Naive thymus-derived CD8-positive, alpha-beta T cell (primary cell): Measurements from ENCODE around the gene ATP1A4. TPM values are rescaled to one million over a fixed set of nuclear protein-coding genes. Genes with fewer than 3 reads are reported as not detected.

Experiments used
- ATAC-seq, 2 donors: fragments of 150-1000 bp; cut with Tn5 transposase in 1 of 2; sonication (Bioruptor Pico), chemical (Tn5 transposase) in 1 of 2; 1 replicate in 1 of 2; 2 replicates in 1 of 2; pipeline ENCODE4 v1.10.0; 2021; ENCODE audit warnings: mild to moderate bottlenecking in 2 of 2, moderate library complexity in 2 of 2
- POLR2A ChIA-PET: fragments of 350-600 bp; sonication (Branson Sonifier 250); formaldehyde crosslinking; loops from one replicate; lab custom pipeline; 2021; ENCODE audit warnings: antibody characterized with exemption; lab: Charles Lee
- DNase-seq, 10 donors: peaks; one replicate each; pipeline versions ENCODE4 v3.0.0 to v3.0.0-alpha.2; 2020 to 2022
- H3K27ac Mint-ChIP-seq, 10 donors: one replicate each; pipeline ENCODE4 v1.8.0; 2020 to 2022; ENCODE audit warnings: mild to moderate bottlenecking in 10 of 10, mixed read lengths in 10 of 10, moderate library complexity in 4 of 10, inconsistent platforms in 1 of 10
- H3K27me3 Mint-ChIP-seq, 5 donors: one replicate each; pipeline ENCODE4 v1.8.0; 2021 to 2022; ENCODE audit warnings: mixed read lengths in 5 of 5
- H3K36me3 Mint-ChIP-seq, 3 donors: one replicate each; pipeline ENCODE4 v1.8.0; 2020 to 2022; ENCODE audit warnings: mixed read lengths in 3 of 3, mild to moderate bottlenecking in 2 of 3, inconsistent platforms in 1 of 3
- H3K4me1 Mint-ChIP-seq, 4 donors: one replicate each; pipeline ENCODE4 v1.8.0; 2021 to 2022; ENCODE audit warnings: mixed read lengths in 4 of 4
- H3K4me3 Mint-ChIP-seq, 10 donors: one replicate each; pipeline ENCODE4 v1.8.0; 2020 to 2022; ENCODE audit warnings: mild to moderate bottlenecking in 10 of 10, mixed read lengths in 10 of 10, moderate library complexity in 6 of 10, inconsistent platforms in 1 of 10
- H3K9me3 Mint-ChIP-seq, 9 donors: one replicate each; pipeline ENCODE4 v1.8.0; 2020 to 2022; ENCODE audit warnings: mixed read lengths in 9 of 9, mild to moderate bottlenecking in 3 of 9, inconsistent platforms in 1 of 9, moderate library complexity in 1 of 9
- polyA plus RNA-seq, 3 donors: library from polyadenylated mRNA; unstranded; fragments of 300-500 nt; fragmentation: Illumina TruSeq; gene quantifications; one replicate each; pipeline ENCODE4 v1.2.3, GENCODE V29; 2021
- total RNA-seq, 8 experiments: library from RNA in 2 of 8; stranded (reverse) in 2 of 8; gene quantifications; one replicate each; pipeline ENCODE4 v1.2.3 and lab custom pipeline; 2021 to 2026

Gene ATP1A4
- total and polyA plus RNA-seq, 5 experiments from 2014 or later = not detected

- Mint-ChIP-seq H3K9me3 (no peaks in the 10 kb centered on the region), H3K4me3 (peak overlapping the region in 2 of 10 donors; percentile 4 to 23), H3K36me3 (no peaks in the 10 kb centered on the region), H3K27ac (peak overlapping the region in 3 of 10 donors; percentile 47 to 64 (median 60)), H3K27me3 (peaks cover 4 to 14% (median 13%) of the 10 kb centered on the region in 5 donors), H3K4me1 (peaks cover 8 to 20% (median 11%) of the 10 kb centered on the region in 4 donors)
- no peak for DNase-seq
- ATAC-seq = peak in 1 of 2 donors; percentile 30
- POLR2A ChIA-PET = no interaction called here
Observed at GRCh38 chr1:160169553-160170399, 18.4 kb downstream of the ATP1A4 start.

GRCh38 chr1:160171354-160171753 is 20.0 kb downstream of the ATP1A4 start:
- Mint-ChIP-seq H3K27ac (no peak overlapping the region), H3K4me1 (peaks cover 8 to 18% (median 11%) of the 10 kb centered on the region in 4 donors), H3K36me3 (no peaks in the 10 kb centered on the region), H3K27me3 (peaks cover 3 to 9% (median 7%) of the 10 kb centered on the region in 5 donors), H3K4me3 (no peak overlapping the region), H3K9me3 (no peaks in the 10 kb centered on the region)
- POLR2A ChIA-PET = no interaction called here
- DNase-seq (no peak), ATAC-seq (no peak)

- no peaks in the 10 kb centered on the region for H3K9me3 Mint-ChIP-seq
- POLR2A ChIA-PET = no interaction called here
- H3K27ac Mint-ChIP-seq = no peak overlapping the region
- H3K27me3 Mint-ChIP-seq = peaks cover 0 to 8% (median 4%) of the 10 kb centered on the region in 5 donors
- H3K4me1 Mint-ChIP-seq = peaks cover 8 to 15% (median 11%) of the 10 kb centered on the region in 4 donors
- DNase-seq = no peak
- ATAC-seq = no peak
- H3K4me3 Mint-ChIP-seq = no peak overlapping the region
- no peaks in the 10 kb centered on the region for H3K36me3 Mint-ChIP-seq
Observed at GRCh38 chr1:160171980-160172379, 20.6 kb downstream of the ATP1A4 start.

GRCh38 chr1:160177231-160177630 is 25.8 kb downstream of the ATP1A4 start:
- Mint-ChIP-seq H3K9me3 (no peaks in the 10 kb centered on the region), H3K4me3 (no peak overlapping the region), H3K36me3 (no peaks in the 10 kb centered on the region), H3K27me3 (peaks cover 2 to 10% (median 6%) of the 10 kb centered on the region in 5 donors), H3K27ac (peak overlapping the region in 1 of 10 donors; percentile 27), H3K4me1 (peaks cover 0 to 2% (median 0%) of the 10 kb centered on the region in 4 donors)
- POLR2A ChIA-PET = no interaction called here
- DNase-seq (no peak), ATAC-seq (no peak)

GRCh38 chr1:160177667-160178066 is 26.3 kb downstream of the ATP1A4 start:
- H3K27ac Mint-ChIP-seq = peak overlapping the region in 2 of 10 donors; percentile 27 to 31
- H3K27me3 Mint-ChIP-seq = peaks cover 1 to 10% (median 6%) of the 10 kb centered on the region in 5 donors
- H3K4me1 Mint-ChIP-seq = peaks cover 0 to 2% (median 0%) of the 10 kb centered on the region in 4 donors
- ATAC-seq (no peak), DNase-seq (no peak)
- no peak overlapping the region for H3K4me3 Mint-ChIP-seq
- H3K36me3 Mint-ChIP-seq = no peaks in the 10 kb centered on the region
- POLR2A ChIA-PET = no interaction called here
- H3K9me3 Mint-ChIP-seq = no peaks in the 10 kb centered on the region

GRCh38 chr1:160178731-160179130 is 27.3 kb downstream of the ATP1A4 start:
- Mint-ChIP-seq H3K4me1 (peaks cover 0 to 2% (median 0%) of the 10 kb centered on the region in 4 donors), H3K9me3 (no peaks in the 10 kb centered on the region), H3K4me3 (no peak overlapping the region), H3K36me3 (no peaks in the 10 kb centered on the region), H3K27ac (no peak overlapping the region), H3K27me3 (peaks cover 0 to 10% (median 6%) of the 10 kb centered on the region in 5 donors)
- POLR2A ChIA-PET = no interaction called here
- DNase-seq (no peak), ATAC-seq (no peak)

GRCh38 chr1:160179336-160179735 is 27.9 kb downstream of the ATP1A4 start:
- POLR2A ChIA-PET = no interaction called here
- no peak for ATAC-seq
- no peak overlapping the region for H3K27ac Mint-ChIP-seq
- H3K4me3 Mint-ChIP-seq = no peak overlapping the region
- no peak for DNase-seq
- peaks cover 0 to 10% (median 6%) of the 10 kb centered on the region in 5 donors for H3K27me3 Mint-ChIP-seq
- H3K4me1 Mint-ChIP-seq = peaks cover 0 to 2% (median 0%) of the 10 kb centered on the region in 4 donors
- no peaks in the 10 kb centered on the region for H3K36me3 Mint-ChIP-seq
- H3K9me3 Mint-ChIP-seq = no peaks in the 10 kb centered on the region

- Mint-ChIP-seq H3K27ac (no peak overlapping the region), H3K4me3 (no peak overlapping the region)
- POLR2A ChIA-PET = interaction anchor here (0.6 kb wide), 1 partner anchor 207 kb away, joined by 8 read pairs; no protein-coding TSS in a partner anchor
Observed at GRCh38 chr1:160186246-160186645, 34.8 kb downstream of the ATP1A4 start.

GRCh38 chr1:160186729-160187128 is 35.3 kb downstream of the ATP1A4 start:
- Mint-ChIP-seq H3K4me3 (no peak overlapping the region), H3K27me3 (peaks cover 0 to 9% (median 6%) of the 10 kb centered on the region in 5 donors), H3K9me3 (no peaks in the 10 kb centered on the region), H3K36me3 (no peaks in the 10 kb centered on the region), H3K4me1 (no peaks in the 10 kb centered on the region), H3K27ac (no peak overlapping the region)
- DNase-seq (no peak), ATAC-seq (no peak)
- POLR2A ChIA-PET = interaction anchor here (0.6 kb wide), 1 partner anchor 207 kb away, joined by 8 read pairs; no protein-coding TSS in a partner anchor

More at GRCh38 chr1:160186246-160186645, 34.8 kb downstream of the ATP1A4 start:
- Mint-ChIP-seq H3K27me3 (peaks cover 0 to 9% (median 6%) of the 10 kb centered on the region in 5 donors), H3K9me3 (no peaks in the 10 kb centered on the region), H3K4me1 (no peaks in the 10 kb centered on the region), H3K36me3 (no peaks in the 10 kb centered on the region)
- no peak for ATAC-seq
- no peak for DNase-seq

GRCh38 chr1:160187407-160187806 is 36.0 kb downstream of the ATP1A4 start:
- ATAC-seq (no peak), DNase-seq (no peak)
- no peaks in the 10 kb centered on the region for H3K9me3 Mint-ChIP-seq
- POLR2A ChIA-PET = interaction anchor here (0.6 kb wide), 1 partner anchor 83 kb away, joined by 3 read pairs; no protein-coding TSS in a partner anchor
- H3K4me1 Mint-ChIP-seq = no peaks in the 10 kb centered on the region
- H3K27me3 Mint-ChIP-seq = peaks cover 0 to 9% (median 4%) of the 10 kb centered on the region in 5 donors
- H3K27ac Mint-ChIP-seq = no peak overlapping the region
- H3K4me3 Mint-ChIP-seq = no peak overlapping the region
- H3K36me3 Mint-ChIP-seq = no peaks in the 10 kb centered on the region

- Mint-ChIP-seq H3K27me3 (peaks cover 0 to 9% (median 4%) of the 10 kb centered on the region in 5 donors), H3K27ac (peak overlapping the region in 1 of 10 donors; percentile 8), H3K9me3 (no peaks in the 10 kb centered on the region), H3K4me3 (peak overlapping the region in 1 of 10 donors; percentile 38), H3K36me3 (no peaks in the 10 kb centered on the region), H3K4me1 (no peaks in the 10 kb centered on the region)
- DNase-seq (no peak), ATAC-seq (no peak)
- POLR2A ChIA-PET = interaction anchor here (0.6 kb wide), 1 partner anchor 82 kb away, joined by 3 read pairs; no protein-coding TSS in a partner anchor
Observed at GRCh38 chr1:160188341-160188740, 36.9 kb downstream of the ATP1A4 start.

- H3K4me3 Mint-ChIP-seq = no peak within 1 kb of the TSS
Observed at GRCh38 chr1:160189649-160190625, 38.5 kb downstream of the ATP1A4 start, which contains the start of gene CASQ1. Gene CASQ1, plus strand, starts transcription at chr1:160190575. Its CDS starts 177 bp downstream, at chr1:160190752.

More at GRCh38 chr1:160189649-160190625, 38.5 kb downstream of the ATP1A4 start, which contains the start of gene CASQ1:
- Mint-ChIP-seq H3K27me3 (peaks cover 0 to 9% (median 4%) of the 10 kb centered on the region in 5 donors), H3K9me3 (no peaks in the 10 kb centered on the region), H3K4me1 (no peaks in the 10 kb centered on the region), H3K27ac (peak within 1 kb of the TSS in 2 of 10 donors; percentile 39 to 45), H3K36me3 (no peaks in the 10 kb centered on the region)
- POLR2A ChIA-PET = interaction anchor here (0.6 kb wide), 1 partner anchor 42 kb away, joined by 3 read pairs; no protein-coding TSS in a partner anchor
- no peak for DNase-seq
- ATAC-seq = no peak
